Measurements from ENCODE around the gene GPC4. TPM values are rescaled to one million over a fixed set of nuclear protein-coding genes. Genes with fewer than 3 reads are reported as not detected.

GPC4 gene
- total and polyA plus RNA-seq, 4 donors, result 19.5 to 60.4 (median 29.1) TPM

DNA sequence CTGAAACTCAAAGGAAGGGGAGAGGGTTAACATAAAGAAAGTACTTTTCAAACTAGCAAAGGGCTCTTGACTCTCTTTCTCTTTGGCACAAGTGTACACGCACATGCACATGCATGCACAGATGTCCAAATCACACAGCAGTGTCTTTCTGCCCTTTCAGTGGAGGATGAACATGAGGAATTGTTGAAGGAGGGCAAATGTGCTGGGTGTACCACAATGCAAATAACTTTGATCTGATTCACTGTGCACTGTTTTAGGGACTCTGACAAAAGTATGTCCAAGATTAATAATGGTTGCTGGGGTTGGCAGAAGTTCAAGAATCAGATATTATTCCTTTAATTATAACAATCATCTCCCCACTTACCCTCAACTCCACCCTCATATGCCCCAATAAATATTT is 93.8 kb downstream of the GPC4 start:
- 56 to 100% methylated on average over 1 of the region's 1 CpG for WGBS, 2 donors
- TF ChIP-seq, protein P1, sequence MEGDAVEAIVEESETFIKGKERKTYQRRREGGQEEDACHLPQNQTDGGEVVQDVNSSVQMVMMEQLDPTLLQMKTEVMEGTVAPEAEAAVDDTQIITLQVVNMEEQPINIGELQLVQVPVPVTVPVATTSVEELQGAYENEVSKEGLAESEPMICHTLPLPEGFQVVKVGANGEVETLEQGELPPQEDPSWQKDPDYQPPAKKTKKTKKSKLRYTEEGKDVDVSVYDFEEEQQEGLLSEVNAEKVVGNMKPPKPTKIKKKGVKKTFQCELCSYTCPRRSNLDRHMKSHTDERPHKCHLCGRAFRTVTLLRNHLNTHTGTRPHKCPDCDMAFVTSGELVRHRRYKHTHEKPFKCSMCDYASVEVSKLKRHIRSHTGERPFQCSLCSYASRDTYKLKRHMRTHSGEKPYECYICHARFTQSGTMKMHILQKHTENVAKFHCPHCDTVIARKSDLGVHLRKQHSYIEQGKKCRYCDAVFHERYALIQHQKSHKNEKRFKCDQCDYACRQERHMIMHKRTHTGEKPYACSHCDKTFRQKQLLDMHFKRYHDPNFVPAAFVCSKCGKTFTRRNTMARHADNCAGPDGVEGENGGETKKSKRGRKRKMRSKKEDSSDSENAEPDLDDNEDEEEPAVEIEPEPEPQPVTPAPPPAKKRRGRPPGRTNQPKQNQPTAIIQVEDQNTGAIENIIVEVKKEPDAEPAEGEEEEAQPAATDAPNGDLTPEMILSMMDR (IDR thresholded peaks at IDR 0.05; ENCODE audit: control extremely low read depth, extremely low read depth), result no peak
- Histone ChIP-seq H3K27me3 (ENCODE audit: control insufficient read depth in 3 of 3, insufficient read depth in 3 of 3, low read length in 2 of 3) (peaks cover 0 to 25% (median 11%) of the 10 kb centered on the region in 3 donors), H3K36me3 (ENCODE audit: control insufficient read depth in 4 of 4, insufficient read depth in 4 of 4, low read length in 4 of 4) (no peaks in the 10 kb centered on the region), H3K27ac (ENCODE audit: low read depth in 1 of 2, low read length in 1 of 2) (no peak overlapping the region), H3K4me1 (ENCODE audit: control insufficient read depth in 5 of 5, insufficient read depth in 5 of 5, low read length in 5 of 5) (no peaks in the 10 kb centered on the region), H3K9ac (ENCODE audit: insufficient read depth in 1 of 2, low read length in 2 of 2) (no peak overlapping the region), H3K9me3 (ENCODE audit: control insufficient read depth in 4 of 4, insufficient read depth in 3 of 4, low read length in 3 of 4) (no peaks in the 10 kb centered on the region), H3K4me3 (no peak overlapping the region)
- no peak for ATAC-seq (ENCODE audit: insufficient read depth, low FRiP score)
- no peak for DNase-seq

DNA sequence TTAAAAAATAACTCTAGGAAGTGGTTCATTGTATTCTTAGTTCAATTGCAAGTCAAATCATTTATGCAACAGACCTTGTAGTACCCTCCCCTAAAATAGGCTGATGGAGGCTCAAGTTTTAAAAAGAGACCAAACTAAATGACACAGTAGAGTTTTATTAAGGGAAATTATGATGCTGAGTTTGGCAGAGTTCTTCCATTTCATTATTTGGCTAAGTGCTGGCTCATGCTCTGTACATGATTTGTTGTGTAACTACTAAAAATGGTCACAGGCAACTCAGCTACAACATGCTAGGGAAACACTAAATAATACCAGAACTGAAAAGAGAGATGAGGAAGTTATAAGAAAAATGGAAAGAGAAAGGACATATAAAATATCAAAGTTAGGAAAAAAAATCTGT is 101.0 kb downstream of the GPC4 start:
- ATAC-seq (ENCODE audit: insufficient read depth, low FRiP score) (no peak), DNase-seq (peak in 2 of 3 donors; percentile 22 to 55)
- H3K36me3 ChIP-seq (ENCODE audit: control insufficient read depth in 4 of 4, insufficient read depth in 4 of 4, low read length in 4 of 4), result no peaks in the 10 kb centered on the region
- H3K27ac ChIP-seq (ENCODE audit: low read depth in 1 of 2, low read length in 1 of 2), result no peak overlapping the region
- no peaks in the 10 kb centered on the region for H3K9me3 ChIP-seq (ENCODE audit: control insufficient read depth in 4 of 4, insufficient read depth in 3 of 4, low read length in 3 of 4)
- peaks cover 0 to 35% (median 23%) of the 10 kb centered on the region in 3 donors for H3K27me3 ChIP-seq (ENCODE audit: control insufficient read depth in 3 of 3, insufficient read depth in 3 of 3, low read length in 2 of 3)
- peaks cover 0 to 3% (median 0%) of the 10 kb centered on the region in 5 donors for H3K4me1 ChIP-seq (ENCODE audit: control insufficient read depth in 5 of 5, insufficient read depth in 5 of 5, low read length in 5 of 5)
- no peak overlapping the region for H3K4me3 ChIP-seq
- TF ChIP-seq, protein P1 (IDR thresholded peaks at IDR 0.05; ENCODE audit: control extremely low read depth, extremely low read depth), result no peak
- H3K9ac ChIP-seq (ENCODE audit: insufficient read depth in 1 of 2, low read length in 2 of 2), result no peak overlapping the region

DNA sequence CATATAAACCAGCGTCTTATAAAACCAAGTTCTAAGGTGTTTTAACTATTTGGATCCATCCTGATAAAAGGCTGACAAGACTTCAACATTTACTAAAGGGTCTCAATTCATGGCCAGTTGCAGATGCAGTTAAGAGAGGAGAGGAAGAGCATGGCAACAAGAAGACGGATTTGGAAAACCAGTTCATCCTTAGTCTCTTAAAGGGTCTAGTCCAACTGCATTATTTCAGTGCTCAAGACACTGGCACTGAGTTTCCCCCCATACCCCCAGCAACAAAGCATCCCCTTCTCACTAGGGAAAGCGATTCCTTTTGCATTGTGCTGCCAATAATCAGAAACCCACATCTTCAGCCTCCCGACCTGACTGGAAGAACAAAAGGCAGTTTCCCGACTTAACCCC is 106.8 kb downstream of the GPC4 start:
- Histone ChIP-seq H3K9me3 (ENCODE audit: control insufficient read depth in 4 of 4, insufficient read depth in 3 of 4, low read length in 3 of 4) (peaks cover 0 to 2% (median 0%) of the 10 kb centered on the region in 4 donors), H3K36me3 (ENCODE audit: control insufficient read depth in 4 of 4, insufficient read depth in 4 of 4, low read length in 4 of 4) (no peaks in the 10 kb centered on the region), H3K4me1 (ENCODE audit: control insufficient read depth in 5 of 5, insufficient read depth in 5 of 5, low read length in 5 of 5) (peaks cover 0 to 5% (median 0%) of the 10 kb centered on the region in 5 donors), H3K9ac (ENCODE audit: insufficient read depth in 1 of 2, low read length in 2 of 2) (no peak overlapping the region), H3K27me3 (ENCODE audit: control insufficient read depth in 3 of 3, insufficient read depth in 3 of 3, low read length in 2 of 3) (peaks cover 3 to 42% (median 33%) of the 10 kb centered on the region in 3 donors), H3K4me3 (no peak overlapping the region), H3K27ac (ENCODE audit: low read depth in 1 of 2, low read length in 1 of 2) (no peak overlapping the region)
- TF ChIP-seq, protein P1 (IDR thresholded peaks at IDR 0.05; ENCODE audit: control extremely low read depth, extremely low read depth), result no peak
- DNase-seq (peak in 1 of 3 donors; percentile 10), ATAC-seq (ENCODE audit: insufficient read depth, low FRiP score) (no peak)
- WGBS, 2 donors, result 71 to 79% methylated on average over 5 of the region's 5 CpGs
